ENCODE data around the gene MYO3B.

DNA sequence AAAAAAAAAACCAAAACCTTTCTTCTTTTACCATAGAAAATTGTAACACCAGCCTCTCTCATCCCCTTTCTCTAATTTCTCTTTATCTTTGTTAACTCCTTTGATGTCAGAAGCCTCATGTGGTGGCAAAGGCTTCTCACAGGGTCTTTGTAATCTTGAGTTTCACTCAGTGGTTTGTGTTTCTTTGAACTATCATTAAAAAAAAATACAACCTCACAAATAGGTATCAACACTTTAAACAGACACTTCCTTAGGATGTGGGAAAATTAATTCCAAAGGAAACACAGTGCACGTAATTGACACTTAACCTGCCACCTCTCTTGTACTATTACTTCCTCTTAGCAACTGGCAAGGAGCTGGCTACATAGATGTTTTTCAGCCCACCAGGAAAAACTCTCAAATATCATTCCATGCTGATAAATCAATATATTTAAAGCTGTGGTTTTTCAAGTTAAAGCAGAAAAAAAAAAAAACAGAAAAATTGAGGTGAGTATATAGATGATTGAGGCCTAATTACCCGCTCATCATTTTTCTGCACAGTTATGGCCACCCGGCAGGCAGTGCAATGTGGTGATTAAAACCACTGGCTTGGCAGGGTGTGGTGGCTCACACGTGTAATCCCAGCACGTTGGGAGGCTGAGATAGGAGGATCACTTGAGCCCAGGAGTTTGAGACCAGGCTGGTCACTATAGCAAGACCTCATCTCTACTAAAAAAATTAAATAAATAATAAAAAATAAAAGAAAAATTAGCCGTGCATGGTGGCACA is 193.5 kb downstream of the MYO3B start:
- TF ChIP-seq CTCF (IDR thresholded peaks at IDR 0.05) = no peak
- no peak for TF ChIP-seq POLR2AphosphoS5 (IDR thresholded peaks at IDR 0.05)
